HL-60/S4 treated with retinoic acid at 250 ng/mL for 4 days and 3 days (cell line): Measurements from ENCODE around the gene SLF2.

Experiments
- in situ Hi-C: fragments of 300-500 bp; cut with MboI; formaldehyde crosslinking; loops from 2 replicates; pipeline ENCODE4 v1.7.0; 2022; ENCODE audit warnings: low sequenced_read_pairs

Gene SLF2

GRCh38 chr10:100912605-100913469 lies at the start of gene SLF2:
TSS of gene SLF2 (plus strand) at chr10:100912963. CDS start at chr10:100913111, 148 bp downstream.
- in situ Hi-C loops, result no loop called here

- in situ Hi-C loops, result no loop called here
Observed at GRCh38 chr10:100863433-100863832, 49.3 kb upstream of the SLF2 start.

- in situ Hi-C loops, result no loop called here
Observed at GRCh38 chr10:100864036-100864885, 48.5 kb upstream of the SLF2 start.

GRCh38 chr10:100864978-100865377 lies 47.8 kb upstream of the SLF2 start:
- in situ Hi-C loops, result no loop called here

DNA sequence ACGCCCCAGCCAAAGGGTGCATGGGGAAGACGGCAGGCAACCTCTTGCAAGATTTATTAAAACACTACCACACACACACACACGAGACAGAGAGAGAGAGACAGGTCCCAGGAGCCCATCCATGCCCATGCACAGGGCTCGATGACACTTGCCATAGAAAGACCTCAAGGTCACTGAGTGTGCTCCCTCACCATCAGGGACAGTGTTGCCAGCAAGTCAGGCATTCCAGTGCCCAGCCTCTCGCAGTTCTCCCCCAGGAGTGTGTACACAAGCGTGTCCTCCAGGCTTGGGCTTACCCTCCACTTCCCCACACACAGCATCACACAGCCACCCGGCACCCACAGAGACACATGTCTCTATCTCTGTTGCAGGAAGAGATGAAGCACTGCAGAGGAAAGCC lies 46.8 kb upstream of the SLF2 start:
- in situ Hi-C loops, result no loop called here

- in situ Hi-C loops, result no loop called here
Observed at GRCh38 chr10:100866575-100867098, 46.1 kb upstream of the SLF2 start.

DNA sequence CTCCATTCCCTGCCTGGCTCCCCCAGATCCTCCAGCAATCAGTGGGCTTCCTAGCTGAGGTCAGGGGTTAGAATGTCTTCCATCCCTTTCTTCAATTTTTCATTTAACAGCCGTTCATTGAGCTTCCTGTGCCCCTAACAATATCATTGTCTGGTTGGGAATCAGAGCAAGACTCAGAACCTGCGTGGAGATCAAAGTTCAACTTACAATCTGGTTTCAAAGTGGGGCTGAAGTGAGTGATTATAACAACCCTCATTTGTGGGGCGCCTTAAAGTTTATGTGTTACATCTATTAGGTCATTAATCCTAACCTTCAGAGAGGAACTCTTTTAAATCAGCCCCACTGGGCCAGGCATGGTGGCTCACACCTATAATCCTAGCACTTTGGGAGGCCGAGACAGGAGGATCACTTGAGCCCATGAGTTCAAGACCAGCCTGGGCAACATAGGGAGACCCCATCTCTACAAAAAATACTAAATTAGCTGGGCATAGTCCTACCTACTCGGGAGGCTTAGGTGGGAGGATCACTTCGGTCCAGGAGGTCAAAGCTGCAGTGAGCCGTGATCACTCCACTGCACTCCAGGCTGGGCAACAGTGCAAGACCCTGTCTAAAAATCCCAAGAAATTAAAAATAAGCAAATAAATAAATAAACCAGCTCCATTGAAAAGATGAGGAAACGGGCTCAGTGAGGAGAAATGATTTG lies 45.4 kb upstream of the SLF2 start:
- in situ Hi-C loops, result no loop called here

- in situ Hi-C loops, result no loop called here
Observed at GRCh38 chr10:100868382-100868781, 44.4 kb upstream of the SLF2 start.

GRCh38 chr10:100869399-100869798 lies 43.4 kb upstream of the SLF2 start:
- in situ Hi-C loops, result no loop called here

DNA sequence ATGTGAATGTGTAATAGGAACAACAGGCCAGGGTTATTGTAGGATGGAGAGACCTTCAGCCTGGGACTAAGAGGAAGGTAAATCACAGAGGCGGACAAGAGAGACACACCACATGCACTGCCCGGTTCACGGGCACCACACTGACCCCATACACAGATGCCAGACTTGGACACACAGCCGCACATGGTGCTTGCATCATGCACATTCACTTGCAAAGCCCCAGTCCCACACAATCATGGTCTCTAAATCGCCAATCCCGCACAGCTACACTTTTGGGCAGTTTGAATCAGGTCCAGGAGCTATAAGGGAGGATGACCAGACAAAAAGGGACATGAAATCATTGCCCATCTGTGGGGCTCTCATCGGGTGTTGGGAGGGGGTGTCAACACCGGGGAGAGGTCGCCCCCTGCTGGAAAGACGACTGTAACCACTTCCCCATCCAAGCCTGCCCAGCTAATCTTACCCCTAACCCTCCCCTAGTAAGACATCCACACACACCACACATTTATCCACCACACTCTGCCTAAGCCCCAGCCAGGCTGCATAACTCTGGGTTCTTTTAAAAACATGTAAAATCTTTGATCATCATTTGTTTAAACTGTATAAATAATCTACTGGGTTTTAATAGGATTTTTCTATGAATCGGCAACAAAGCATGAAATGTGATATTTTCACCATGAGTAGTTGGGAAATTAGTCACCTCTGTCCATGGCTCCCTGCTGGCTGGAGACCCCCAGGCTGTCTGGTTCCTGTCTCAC lies 40.5 kb upstream of the SLF2 start:
- in situ Hi-C loops, result no loop called here

- in situ Hi-C loops, result no loop called here
Observed at GRCh38 chr10:100873146-100873826, 39.5 kb upstream of the SLF2 start.

DNA sequence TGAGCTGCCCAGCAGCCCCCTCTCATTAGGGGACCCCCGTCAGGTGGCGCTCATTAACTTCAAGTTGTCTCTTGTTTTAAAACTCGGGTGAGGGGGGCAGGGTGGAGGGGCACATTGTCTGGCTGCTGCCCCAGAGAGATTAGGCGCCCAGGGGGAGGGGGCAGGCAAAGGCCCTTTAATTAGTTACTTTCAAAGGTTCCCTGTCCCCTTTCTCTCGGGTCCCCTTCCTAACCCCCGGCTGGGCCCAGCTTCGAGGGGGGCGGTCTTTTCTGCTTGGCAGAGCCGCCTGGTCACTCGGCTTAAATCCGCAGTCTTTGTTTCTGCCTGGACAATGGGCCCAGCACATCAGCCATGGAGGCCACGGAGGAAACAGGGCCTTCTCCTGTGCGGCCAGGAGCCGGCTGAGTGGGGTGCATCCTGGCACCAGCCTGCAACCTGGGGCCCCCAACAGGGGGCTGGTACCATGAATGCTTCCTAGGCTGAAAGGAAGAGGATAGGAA lies 38.9 kb upstream of the SLF2 start:
- in situ Hi-C loops, result no loop called here

DNA sequence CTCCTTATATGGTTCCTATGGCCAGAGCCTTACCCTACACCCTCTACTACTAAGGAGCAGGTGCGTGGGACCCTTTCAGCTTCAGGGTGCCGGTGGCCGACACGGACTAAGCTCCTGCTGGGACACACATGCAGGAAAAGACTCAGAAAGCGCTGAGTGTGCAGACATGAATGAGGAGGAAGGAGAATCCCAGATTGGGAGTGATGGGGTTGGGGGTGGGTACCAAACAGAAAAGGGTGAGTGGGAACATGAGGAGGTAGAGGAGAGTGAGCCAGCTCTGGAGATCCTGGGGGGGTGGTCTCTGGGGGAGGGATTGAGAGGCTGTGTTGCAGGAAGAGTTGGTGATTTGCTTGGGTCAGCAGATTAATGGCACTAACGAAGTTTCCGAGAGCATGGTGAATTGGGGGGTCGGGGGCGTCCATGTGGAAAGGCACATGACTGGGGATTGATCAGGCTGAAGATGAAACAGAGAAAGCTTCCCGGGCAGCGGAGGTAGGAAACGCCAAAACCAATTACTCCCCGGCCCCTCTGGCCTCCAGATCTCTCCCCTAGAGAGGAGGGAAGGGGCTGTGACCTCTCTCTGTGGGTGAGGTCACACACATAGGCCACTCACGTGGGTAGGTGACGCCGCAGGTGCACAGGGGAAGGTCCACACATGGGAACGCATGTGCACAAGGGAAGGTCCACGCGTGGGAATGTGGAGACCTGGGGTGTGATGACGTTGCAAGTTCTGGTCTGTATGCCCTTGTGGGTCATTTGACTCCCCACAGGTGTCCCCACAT lies 37.9 kb upstream of the SLF2 start:
- in situ Hi-C loops, result loop anchor here (5.0 kb wide), 1 partner anchor 313 kb away; no protein-coding TSS in a partner anchor

DNA sequence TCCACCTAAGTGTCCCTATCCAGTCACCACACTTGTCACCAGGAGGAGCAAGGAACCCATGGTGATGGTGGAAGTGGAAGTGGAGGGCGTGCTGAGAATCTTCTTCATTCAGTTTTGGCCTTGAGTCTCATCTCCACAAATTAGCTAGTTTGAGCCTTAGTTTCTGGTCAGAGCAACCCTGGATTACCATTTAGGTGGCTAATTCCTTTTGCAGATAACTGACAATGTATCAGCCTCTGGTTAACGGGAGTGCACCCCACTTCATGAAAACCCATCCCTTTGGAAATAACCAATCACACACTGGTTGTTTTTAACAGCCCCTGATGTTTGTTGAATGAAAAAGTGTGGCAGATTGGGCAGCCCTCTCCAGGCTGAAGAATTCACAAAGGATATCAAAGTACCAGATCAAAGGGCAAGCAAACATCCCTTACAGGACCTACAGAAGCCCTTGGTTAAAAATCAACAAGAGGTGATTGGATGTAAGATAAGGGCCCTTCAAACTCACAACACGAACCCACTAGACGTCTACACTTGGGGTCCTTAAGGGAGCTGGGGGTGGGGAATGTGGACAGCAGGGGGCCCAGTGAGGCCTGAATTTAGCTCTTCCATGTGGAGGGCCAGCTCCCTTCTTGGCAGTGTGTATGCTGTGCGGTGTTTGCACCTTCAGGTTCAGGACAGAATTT lies 37.1 kb upstream of the SLF2 start:
- in situ Hi-C loops, result loop anchor here (5.0 kb wide), 1 partner anchor 313 kb away; no protein-coding TSS in a partner anchor

DNA sequence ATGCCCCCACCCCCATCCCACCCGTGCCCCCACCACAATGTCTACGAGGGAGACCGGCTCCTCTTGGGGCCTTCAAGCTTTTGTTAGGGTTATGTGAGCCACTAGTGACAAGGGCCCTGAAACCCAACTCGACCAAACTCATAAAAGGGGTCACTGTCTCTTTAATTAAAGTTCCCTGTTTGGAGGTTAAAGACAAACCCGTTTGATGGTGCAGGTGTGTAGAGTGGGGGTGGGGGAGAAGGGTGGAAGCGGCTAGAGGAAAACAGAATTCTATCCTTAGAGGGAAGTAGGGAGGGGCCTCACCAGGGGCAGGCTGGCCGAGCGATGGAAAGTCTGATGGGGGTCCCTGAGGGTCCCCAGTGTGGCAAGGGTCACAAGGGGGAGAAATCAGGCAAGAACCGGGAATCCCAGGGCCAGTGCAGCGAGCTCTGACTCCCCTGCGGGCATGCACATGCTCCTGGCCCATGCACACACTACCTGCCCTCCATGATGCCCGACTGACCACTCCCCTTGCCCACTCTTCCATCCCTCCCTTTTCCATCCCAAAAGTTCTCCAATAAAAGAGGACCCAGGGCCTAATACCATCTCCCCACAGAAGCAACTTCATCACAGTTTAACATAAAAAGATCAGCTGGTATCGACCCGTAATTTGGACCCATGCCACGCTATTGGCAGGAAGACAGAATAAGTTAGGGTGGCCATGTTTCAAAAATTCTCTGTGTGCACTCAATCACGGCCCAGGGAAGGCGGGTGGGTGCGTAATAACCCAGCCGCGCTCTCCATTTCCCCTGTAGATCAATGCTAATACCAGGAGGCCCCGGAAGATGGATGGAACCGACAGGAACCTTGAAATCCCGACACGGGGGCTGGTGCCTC lies 35.9 kb upstream of the SLF2 start:
- in situ Hi-C loops, result loop anchor here (5.0 kb wide), 1 partner anchor 315 kb away; no protein-coding TSS in a partner anchor

- in situ Hi-C loops, result loop anchor here (5.0 kb wide), 1 partner anchor 315 kb away; no protein-coding TSS in a partner anchor
Observed at GRCh38 chr10:100877461-100877850, 35.3 kb upstream of the SLF2 start.
